ENCODE results near the gene NODAL.

NODAL gene

DNA sequence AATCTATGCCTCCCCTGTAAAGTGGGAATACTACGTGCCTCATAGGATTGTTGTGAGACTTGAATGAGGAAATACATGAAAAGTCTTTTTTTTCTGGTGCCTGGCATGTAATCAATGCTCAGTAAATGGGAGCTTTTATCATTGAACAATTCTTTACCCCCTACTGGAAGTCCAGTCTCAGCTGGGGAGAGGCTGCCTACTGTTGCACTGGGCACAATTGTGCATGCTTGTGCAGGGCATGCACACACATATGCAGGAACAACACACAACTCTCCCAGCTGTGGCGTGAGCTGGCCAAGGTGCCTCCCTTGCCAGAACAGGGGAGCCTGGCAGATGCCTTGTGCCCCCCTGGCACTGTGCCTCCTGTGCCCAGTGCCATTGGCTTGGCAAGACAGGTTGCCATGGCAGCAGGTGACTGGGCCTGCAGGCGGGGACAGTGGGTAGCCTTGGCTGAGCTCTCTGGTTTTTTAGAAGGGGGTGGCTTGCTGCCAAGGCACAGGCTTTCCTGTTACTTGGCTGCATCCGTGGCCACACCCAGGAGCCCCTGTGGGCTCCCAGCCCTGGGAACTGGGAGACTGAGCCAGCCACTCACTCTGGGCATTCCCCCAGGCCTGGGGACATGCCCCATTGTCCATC is 21.0 kb upstream of the NODAL start:
- DNase-seq, result no peak

DNA sequence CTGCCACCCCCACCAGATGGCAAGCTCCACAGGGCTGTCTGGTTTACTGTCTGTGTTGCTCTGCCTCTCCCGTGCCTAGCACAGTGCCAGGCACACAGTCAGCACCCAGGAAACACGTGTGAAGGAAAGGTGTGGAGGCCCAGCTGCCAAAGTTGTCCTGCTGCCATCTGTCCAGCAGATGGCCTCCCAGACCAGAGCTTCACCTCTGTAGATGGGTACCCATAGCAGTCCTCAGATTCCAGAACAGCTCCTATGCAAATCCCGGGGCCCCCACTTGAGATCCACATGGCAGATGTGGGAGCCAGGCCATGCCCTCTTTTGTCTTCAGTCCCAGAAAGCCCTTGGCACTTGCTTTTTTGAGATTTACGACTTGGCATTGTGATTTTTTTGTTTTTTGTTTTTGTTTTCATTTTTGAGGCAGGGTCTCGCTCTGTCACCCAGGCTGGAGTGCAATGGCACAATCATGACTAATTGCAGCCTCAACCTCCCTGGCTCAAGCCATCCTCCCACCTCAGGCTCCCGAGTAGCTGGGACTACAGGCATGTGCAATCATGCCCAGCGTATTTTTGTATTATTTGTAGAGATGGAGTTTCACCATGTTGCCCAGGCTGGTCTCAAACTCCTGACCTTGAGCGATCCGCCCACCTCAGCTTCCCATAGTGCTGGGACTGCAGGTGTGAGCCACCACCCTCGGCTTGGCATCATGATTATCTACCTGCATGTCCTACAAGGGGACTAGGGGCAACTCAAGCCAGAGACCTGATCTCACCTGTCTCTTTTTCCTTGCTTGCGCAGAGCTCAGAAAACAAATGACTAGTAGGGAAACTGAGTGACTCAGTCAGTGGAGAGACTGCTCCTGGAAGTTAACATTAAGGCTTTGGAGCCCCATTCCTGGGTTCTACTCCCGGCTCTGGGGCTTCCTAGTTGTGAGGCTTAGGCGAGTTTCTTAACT is 20.2 kb upstream of the NODAL start:
- DNase-seq, result no peak

DNA sequence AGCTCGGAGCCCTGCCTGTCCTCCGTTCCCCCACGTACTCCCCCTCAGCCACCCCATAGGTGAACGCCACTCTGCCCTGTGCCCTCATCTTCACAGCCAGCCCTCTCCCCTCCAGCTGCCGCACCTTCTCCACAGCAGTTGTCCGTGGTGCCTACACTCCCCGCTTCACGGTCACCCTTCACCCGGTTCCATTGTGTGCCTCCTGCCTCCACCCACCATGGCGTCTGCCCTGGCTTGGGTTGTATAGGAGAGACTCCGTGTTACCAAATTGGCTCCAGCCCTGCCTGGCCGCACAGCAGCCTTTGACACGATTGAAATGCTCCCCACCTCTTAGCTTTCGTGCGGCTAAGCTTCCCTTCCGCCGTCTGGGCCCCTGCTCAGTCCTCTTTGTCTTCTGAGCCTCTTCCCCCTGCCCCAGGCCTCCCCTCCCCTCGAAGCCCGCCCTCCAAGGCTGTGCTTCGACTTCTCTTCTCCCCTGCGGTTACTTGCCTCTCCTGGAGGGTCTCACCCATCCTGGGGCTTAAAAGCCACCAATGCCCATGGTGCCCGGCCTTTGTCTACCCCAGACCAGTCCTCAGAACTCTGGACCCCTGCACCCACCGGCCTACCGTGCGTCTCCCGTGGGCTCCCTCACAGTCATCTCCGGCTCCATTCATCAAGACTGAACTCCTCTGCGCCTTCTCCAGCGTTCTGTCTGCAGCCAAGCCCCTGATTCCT is 18.5 kb upstream of the NODAL start:
- no peak for DNase-seq

DNA sequence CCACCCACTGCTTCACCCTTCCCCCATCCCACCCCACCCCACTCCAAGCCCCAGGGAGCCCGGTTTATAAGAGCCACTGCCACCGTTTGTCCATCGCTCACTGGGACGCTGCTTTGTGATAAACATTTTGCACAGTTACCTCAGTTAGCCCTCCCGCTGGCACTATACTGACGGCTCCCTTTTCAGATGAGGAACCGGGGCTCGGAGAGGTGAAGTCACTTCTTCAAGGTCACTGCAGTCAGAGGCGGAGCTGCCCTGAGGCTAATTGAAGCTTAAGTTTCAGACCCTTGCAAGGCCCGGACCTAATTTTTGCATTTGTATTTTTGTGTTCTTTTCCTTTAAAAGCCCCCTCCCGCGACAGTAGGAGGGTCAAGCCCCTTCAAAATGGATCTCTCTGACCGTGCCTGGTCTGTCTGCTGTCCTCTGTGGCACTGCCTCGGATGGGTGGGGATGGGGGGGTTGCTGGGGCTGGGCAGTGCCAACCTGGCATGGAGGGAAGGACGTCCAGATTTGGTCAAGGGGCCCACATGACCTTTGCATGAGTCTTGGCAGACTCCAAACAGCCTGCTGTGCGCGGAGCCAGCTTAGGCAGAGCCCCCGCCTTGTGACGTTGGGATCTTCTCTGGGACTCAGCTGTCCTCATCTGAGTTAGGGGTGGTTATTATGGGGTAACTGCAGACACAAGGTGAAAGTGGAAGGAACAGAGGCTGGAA is 17.7 kb upstream of the NODAL start:
- no peak for DNase-seq

DNA sequence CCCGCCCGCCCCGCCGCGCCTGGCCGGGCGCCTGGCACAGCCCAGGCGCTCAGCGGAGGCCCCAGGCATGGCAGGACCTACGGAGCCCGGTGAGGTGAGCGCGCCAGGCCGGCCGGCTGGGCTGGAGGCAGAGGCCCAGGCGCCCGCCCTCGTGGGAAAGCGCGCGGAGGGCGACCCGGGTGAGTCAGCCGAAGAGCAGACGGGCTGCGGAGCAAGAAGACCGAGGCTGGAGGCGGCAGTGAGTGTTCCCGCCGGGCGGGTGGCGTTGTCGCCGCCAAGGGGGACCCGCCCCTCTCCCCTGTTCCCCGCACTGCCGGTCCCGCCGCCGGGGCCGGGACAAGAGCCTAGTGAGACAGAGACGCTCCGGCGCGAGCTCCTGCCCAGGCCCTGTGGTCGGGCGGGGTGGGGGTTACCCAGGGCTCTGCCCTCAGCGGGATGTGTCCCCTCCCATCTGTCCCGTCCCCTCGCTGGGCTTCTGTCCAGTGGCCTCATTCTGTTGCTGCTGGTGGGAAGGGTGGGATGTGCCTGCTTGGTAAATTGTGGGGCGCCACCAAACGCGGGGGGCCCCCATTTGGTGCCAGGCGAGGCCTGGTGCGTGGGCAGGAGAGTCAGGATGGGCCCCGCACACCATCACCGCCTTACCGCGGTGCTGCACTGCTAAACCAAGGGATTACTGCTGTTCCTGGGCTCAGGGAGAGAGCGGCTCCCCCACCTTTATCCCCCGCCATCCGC is 17.0 kb upstream of the NODAL start:
- peak; percentile 59 for DNase-seq

DNA sequence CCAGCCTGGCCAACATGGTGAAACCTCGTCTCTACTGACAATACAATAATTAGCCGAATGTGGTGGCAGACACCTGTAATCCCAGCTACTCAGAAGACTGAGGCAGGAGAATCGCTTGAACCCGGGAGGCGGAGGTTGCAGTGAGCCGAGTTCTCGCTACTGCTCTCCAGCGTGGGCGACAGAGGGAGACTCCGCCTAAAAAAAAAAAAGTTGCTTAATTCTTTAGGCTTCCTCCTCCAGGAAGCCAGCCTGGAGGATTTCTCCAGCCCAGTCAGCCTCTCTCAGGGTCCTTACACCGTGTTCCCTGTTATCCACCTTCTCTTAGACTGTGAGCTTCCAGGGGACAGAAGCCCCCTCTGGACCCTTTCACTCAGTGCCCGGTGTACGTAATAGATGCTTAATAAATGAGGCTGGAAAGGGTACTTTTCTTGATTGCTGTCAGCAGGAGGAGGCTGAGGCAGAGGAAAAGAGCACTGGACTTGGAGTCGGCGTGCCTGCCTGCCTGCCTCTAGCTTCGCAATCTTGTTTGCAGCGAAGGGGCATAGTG is 16.4 kb upstream of the NODAL start:
- DNase-seq, result no peak

DNA sequence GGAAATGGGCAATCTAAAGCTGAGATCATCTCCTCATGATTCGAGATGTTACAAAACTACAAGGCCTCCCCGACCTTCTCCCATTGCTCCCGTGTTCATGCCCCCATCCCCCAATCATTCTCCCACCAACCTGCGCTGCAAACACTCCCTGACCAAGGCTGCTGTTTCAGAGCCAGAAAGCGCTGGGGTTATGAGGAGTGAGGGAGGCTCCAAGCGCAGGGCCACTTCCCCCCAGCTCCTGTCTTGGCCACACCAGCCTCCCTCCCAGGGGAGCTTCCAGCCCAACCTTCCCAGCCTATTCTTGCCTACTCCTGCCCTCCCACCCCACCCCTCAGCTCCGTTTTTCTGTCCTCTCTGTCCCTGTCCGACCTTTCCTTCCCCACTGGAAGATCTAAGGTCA is 14.7 kb upstream of the NODAL start:
- DNase-seq, result no peak

DNA sequence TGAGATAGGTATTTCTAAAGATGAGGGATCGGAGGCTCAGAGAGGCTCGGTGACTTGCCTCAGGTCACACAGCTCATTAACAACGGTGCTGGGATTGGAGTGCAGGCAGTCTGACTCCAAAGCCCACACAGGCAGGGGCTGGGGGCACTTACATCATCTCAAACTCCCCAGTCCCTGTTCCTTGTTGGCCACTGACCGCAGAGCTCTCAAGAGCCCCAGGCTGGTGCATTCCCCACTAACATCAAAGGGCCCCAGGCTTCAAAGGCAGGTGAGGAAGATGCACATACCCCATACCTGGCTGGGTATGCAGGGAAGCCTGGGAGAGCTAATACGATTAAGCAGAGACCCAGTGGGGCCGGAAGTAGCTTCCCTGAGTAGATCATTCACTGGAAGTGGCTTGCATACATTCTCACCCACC is 13.7 kb upstream of the NODAL start:
- no peak for DNase-seq

DNA sequence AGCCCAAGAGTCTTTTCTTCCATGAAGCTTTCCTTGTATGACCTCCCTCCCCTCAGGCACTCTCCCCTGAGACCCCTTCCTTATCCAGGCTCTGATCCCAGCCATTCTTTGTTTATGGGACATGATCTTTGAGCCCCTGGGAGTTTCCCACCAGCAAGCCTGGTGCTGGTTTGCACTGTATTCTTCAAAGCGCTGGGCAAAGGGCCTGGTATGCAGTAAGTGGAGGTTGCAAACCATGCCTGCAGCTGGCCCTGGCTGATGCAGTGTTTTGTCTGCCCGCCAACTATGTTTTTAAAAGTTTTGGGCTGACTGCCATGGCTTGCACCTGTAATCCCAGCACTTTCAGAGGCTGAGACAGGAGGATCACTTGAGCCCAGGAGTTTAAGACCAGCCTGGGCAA is 6.8 kb upstream of the NODAL start:
- DNase-seq, result no peak

DNA sequence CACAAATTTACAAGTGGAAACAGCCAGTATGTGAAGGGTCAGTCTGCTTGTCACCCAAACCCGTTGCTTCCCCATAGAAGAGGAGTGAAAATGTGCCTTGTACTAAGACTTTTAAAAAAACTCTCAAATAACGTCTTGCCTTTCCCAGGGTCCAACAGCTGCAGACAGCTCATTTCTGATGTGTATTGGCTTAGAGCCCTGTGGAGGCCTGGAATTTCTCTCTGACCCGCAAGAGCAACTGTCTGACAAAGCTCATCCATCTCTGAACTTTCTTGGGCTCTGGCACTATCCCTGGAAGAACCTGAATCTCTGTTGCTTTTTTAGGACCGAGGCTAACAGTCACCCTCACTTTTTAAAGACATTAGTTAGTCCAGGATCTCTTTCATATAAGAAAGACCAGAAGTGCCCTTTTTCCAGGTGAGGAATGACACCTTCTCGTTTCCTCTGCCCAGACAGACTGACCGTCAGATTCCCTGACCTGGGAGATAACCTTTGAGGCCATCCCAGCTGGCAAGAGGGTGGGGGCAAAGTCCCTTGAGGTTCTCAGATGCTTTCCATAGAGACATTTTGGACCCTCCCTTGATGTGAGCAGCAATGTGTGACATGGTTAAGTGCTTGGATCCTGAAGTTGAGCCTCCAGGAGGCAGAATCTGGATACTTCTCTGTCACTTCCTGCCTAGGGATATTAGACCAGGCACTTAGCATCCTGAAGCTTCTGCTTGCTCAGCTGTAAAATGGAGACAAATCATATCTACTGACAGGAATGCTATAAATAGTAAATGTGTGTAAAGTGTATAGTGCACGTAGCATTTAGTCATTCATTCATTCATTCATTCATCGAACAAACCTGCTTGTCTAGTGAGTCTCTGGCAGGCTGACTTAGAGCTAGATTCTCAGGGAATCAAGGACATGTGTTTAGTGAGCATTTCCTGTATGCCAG is 4.5 kb upstream of the NODAL start:
- no peak for DNase-seq

DNA sequence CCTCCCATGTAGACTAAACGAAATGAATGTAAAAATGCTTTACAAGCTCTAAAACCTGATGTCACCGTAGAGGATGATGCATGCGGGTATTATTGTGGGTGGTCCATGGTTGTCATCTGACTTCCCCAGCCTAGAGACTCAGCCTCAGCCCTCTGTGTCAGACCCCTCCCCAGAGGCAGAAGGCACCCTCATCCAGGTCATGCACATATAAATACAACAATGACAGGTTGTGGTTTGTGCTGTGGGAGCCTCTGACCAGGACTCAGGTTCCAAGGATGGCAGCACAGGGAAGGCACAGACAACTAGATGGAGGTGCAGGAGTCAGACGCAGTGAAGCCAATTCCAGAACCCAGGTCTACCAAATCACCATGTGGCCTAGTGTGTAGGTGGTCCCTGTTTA is 3.3 kb upstream of the NODAL start:
- DNase-seq, result no peak

DNA sequence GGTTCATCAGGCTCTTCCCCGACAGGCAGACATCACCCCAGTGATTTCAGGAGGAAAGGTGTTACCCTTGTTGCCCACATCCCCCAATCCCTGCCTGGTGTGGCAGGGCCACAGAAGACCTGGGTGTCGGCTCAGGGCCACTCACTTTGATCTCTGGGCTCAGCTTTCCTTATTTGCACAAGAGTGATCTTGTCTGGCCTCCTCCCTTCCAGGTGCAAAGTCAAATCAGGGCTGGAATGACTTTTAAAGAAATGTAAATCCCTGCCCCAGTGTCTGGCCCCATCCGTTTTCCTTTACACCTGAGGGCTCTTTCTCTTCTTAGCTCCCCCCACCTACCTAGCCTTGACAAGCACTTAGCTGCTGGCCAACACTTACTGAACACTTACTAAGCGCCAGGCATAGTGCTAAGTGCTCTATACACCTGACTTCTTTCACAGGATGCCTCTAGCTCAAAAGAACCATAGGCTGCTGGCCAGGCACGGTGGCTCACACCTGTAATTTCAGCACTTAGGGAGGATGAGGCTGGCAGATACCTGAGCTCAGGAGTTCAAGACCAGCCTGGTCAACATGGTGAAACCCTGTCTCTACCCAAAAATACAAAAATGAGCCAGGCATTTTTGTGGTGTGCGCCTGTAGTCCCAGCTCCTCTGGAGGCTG is 979 bp upstream of the NODAL start:
- no peak for DNase-seq

DNA sequence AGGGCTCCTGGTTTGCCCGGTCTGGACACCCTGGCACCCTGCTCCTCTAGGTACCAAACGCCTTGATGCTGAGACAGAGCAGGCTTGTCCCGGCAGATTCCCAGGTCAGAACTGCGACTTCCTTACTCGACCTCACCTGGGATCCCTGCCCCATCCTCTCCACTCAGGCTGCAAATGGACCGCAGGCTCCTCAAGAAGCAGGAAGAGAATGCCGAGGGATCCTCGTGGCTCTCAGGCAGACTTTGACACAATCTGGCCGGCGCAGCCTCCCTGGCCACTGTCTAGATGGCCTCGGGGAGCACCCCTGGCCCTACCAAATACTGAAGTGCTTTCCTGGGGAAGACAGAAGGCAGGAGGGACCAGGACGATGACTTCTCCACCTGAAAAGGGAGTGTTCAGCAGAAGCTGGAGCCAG is 421 bp upstream of the NODAL start:
- DNase-seq, result no peak

DNA sequence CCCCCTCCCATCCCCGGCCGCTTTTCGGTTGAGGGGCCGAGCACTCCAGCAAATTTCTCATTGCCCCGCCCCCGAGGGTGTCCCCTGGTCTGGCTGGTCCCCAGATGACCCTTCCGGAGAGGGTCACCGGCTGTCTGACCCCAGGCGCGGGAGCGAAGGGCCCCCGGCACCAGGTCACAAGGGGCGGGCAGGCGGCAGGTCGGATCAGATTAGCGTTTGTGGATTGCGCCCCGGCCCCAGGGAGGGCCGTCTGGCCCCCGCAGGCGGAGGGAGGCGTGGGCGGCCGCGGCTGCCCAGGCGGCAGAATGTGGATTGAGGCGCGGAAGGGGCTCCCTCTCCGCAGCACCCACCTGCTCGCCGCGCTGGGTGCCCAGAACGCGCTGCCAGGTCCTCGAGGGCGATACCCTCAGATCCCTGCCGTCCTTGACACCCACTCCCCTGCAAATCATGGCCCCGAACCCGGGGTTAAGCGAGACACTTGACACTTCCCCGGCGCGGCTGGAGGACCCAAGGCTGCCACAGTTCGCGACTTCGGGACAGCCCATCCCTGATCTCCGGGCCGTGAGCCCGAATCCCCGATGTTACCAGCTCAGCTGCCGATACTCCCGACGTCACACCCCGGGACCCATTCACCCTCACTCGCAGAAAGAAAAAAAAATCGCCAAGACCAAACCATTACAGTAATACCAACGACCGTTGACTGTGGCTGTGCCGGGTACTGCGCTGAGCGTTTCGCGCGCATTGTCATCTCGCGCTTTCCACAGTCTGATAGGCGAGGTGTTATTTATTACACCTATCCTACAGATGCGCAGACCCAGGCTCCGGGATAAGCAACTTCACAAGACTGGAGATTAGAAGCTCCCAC is 953 bp downstream of the NODAL start:
- no peak for DNase-seq

DNA sequence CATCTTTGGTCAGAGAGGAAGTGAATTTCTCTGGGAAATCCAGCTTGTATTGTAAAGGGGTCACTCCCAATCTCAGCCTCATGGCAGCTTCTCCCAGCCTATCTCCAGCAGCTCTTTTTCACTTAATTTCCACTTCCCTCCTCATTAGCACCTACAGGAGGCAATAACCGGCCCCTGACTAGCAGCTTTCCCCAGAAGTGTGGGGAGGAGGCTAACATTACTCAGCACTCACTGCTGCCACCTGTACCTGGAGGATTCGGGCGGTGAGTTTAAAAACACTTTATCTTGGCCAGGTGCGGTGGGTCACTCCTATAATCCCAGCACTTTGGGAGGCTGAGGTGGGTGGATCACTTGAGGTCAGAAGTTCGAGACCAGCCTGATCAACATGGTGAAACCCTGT is 3.8 kb downstream of the NODAL start:
- DNase-seq, result no peak

DNA sequence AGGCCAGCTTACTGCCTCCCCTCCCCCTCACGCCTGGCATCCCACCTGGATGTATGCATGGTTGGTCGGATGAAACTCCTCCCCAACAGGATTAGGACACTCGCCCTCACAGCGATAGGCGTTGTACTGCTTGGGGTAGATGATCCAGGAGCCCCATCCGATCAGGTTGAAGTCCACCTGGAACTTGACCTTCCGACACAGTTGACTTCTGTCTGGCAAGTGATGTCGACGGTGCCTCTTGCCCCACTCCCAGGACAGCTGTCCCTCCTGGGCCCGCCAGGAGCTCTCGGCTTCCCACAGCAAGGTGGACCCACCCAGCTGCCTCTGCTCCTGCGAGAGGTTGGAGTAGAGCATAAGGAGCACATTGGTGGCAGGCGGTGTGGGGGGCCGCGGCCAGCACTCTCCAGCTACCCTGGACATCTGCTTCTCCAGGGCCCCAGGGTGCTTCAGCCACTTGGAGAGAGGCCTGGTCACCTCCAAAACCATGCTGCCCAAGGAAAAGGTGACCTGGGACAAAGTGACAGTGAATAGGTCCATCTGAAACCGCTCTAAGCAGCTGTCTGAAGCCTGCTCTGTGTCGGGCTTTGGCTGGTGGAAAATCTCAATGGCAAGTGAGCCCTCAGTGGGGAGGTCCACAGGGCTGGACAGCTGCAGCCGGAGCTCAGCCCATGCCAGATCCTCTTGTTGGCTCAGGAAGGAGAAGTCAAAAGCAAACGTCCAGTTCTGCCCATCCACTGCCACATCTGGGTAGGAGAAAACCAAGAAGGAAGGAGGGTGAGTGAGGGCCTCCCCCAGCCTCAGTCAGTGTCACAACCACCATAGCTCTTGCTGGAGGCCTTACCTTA is 6.0 kb downstream of the NODAL start:
- no peak for DNase-seq

DNA sequence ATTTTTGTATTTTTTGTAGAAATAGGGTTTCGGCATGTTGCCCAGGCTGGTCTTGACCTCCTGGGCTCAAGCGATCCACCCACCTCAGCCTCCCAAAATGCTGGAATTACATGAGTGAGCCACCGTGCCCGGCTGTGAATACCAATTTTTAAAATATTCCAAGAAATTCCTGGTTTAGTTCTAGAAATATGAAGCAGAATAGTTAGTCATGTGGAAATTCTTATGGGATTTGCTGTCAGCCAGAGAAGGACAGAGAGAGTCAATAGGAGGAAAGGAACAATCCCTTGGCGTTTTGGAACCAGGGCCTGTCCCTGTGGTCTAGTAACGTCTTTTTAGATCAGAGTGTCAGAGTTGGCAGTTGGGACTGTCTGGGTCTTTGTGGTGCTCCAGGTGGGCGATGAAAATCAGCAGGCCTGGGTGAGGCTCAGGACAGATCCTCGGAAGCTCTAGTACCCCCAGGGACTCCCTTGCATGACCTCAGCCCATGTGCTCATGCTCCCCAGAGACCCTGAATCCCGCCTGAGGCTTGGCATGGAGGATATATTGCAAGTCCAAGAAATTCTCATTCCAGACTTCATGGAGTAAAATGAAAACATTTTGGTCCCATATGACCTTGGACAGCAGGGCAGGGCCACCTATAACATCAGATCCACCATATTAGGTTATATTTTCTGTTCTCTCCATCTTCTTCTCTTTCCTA is 7.8 kb downstream of the NODAL start:
- DNase-seq, result no peak
